Endothelial cell of umbilical vein (primary cell): ENCODE measurements around the gene SMARCC1. TPM values are rescaled to one million over a fixed set of nuclear protein-coding genes. Genes with fewer than 3 reads are reported as not detected.

ENCODE experiments used
- BruUV-seq: library from RNA; stranded (reverse); fragments of 400-500 nt; replicated peaks from 2 replicates; lab custom pipeline; 2021; lab: Mats Ljungman, UMichigan
- CTCF ChIA-PET: fragments of 300-600, 350-600 bp; sonication (Branson Sonifier 250); formaldehyde crosslinking; loops from one replicate; lab custom pipeline; 2021; ENCODE audit warnings: antibody characterized with exemption, inconsistent platforms; lab: Charles Lee
- POLR2A ChIA-PET: fragments of 300-600, 350-600 bp; sonication (Branson Sonifier 250); formaldehyde crosslinking; loops from one replicate; lab custom pipeline; 2021; ENCODE audit warnings: antibody characterized with exemption, inconsistent platforms; lab: Charles Lee
- DNase-seq: peaks from one replicate; pipeline ENCODE4 v3.0.0-alpha.2; 2011; ENCODE audit warnings: low read depth, low spot score
- FAIRE-seq: peaks from 2 replicates; lab custom pipeline; 2011; peaks lifted over from hg19 to GRCh38; lab: Jason Lieb, UNC
- H2AFZ ChIP-seq: 2 replicates; pipeline ENCODE4 v1.6.0; 2012; ENCODE audit warnings: low read depth, low read length, control low read depth, inconsistent platforms
- H3K27ac ChIP-seq: 2 replicates; pipeline ENCODE4 v1.5.1; 2011; ENCODE audit warnings: low read depth, mild to moderate bottlenecking, control low read depth, low read length, moderate library complexity; ENCODE audit not compliant: insufficient read depth
- H3K27me3 ChIP-seq, 2 experiments: 2 replicates each; pipeline versions ENCODE4 v1.6.0 to v1.6.1; 2011; ENCODE audit warnings: low read length in 2 of 2, mixed read lengths in 1 of 2; ENCODE audit not compliant: control insufficient read depth in 2 of 2, insufficient read depth in 2 of 2
- H3K36me3 ChIP-seq, 2 experiments: 2 replicates in 1 of 2; 3 replicates in 1 of 2; pipeline ENCODE4 v1.5.1; 2011; ENCODE audit warnings: low read length in 2 of 2, mild to moderate bottlenecking in 1 of 2, moderate library complexity in 1 of 2; ENCODE audit not compliant: control insufficient read depth in 2 of 2, insufficient read depth in 2 of 2; ENCODE audit errors: extremely low read depth in 1 of 2
- H3K4me1 ChIP-seq: 3 replicates; pipeline ENCODE4 v1.5.1; 2011; ENCODE audit warnings: mild to moderate bottlenecking, low read length; ENCODE audit not compliant: control insufficient read depth, insufficient read depth; ENCODE audit errors: extremely low read depth
- H3K4me2 ChIP-seq: 2 replicates; pipeline ENCODE4 v1.6.1; 2011; ENCODE audit warnings: low read length, control low read depth, mixed read lengths; ENCODE audit not compliant: insufficient read depth
- H3K4me3 ChIP-seq, 3 experiments: fragments of 200-600 bp in 1 of 3; sonication (generic), shearing (Covaris generic) in 1 of 3; replicated peaks in 1 of 3; 2 replicates each; pipeline ENCODE4 v1.5.1; 2011 to 2016; ENCODE audit warnings: control low read depth in 3 of 3, low read length in 3 of 3, mild to moderate bottlenecking in 2 of 3, inconsistent platforms in 1 of 3, low read depth in 1 of 3, moderate library complexity in 1 of 3; ENCODE audit not compliant: insufficient read depth in 1 of 3
- H3K79me2 ChIP-seq: 2 replicates; pipeline ENCODE4 v1.6.0; 2012; ENCODE audit warnings: low read length, inconsistent platforms; ENCODE audit not compliant: control insufficient read depth, insufficient read depth
- H3K9ac ChIP-seq: replicated peaks from 2 replicates; pipeline ENCODE3; 2011; ENCODE audit warnings: low read length, control low read depth; ENCODE audit not compliant: insufficient read depth; ENCODE audit errors: extremely low read depth
- H3K9me1 ChIP-seq: replicated peaks from 3 replicates; pipeline ENCODE4 v1.6.0; 2011; ENCODE audit warnings: mild to moderate bottlenecking, low read length; ENCODE audit not compliant: control insufficient read depth, insufficient read depth; ENCODE audit errors: extremely low read depth
- H3K9me3 ChIP-seq: replicated peaks from 2 replicates; pipeline ENCODE4 v1.5.1; 2012; ENCODE audit warnings: low read length, inconsistent platforms; ENCODE audit not compliant: control insufficient read depth, insufficient read depth
- H4K20me1 ChIP-seq: replicated peaks from 2 replicates; pipeline ENCODE3; 2011; ENCODE audit warnings: mild to moderate bottlenecking, low read length; ENCODE audit not compliant: control insufficient read depth, insufficient read depth; ENCODE audit errors: extremely low read depth
- CTCF ChIP-seq, 2 donors: IDR thresholded peaks; 1 replicate in 1 of 2; 2 replicates in 1 of 2; pipeline ENCODE4 v1.5.1; 2011; ENCODE audit warnings: low read length in 2 of 2, mild to moderate bottlenecking in 2 of 2, moderate library complexity in 2 of 2, control low read depth in 1 of 2, inconsistent platforms in 1 of 2, low read depth in 1 of 2; ENCODE audit not compliant: insufficient read depth in 1 of 2; ENCODE audit errors: extremely low read depth in 1 of 2
- EZH2 ChIP-seq: IDR thresholded peaks from 2 replicates; pipeline ENCODE4 v1.6.1; 2012; ENCODE audit warnings: borderline replicate concordance, low read depth, mild to moderate bottlenecking, moderate library complexity, low read length, inconsistent platforms; ENCODE audit not compliant: severe bottlenecking
- FOS ChIP-seq: IDR thresholded peaks from 2 replicates; pipeline ENCODE4 v1.6.1; 2011; ENCODE audit warnings: mild to moderate bottlenecking, low read length, moderate library complexity, borderline replicate concordance; ENCODE audit not compliant: insufficient read depth
- GATA2 ChIP-seq: IDR thresholded peaks from 2 replicates; pipeline ENCODE4 v1.7.0; 2011; ENCODE audit warnings: low read depth, mild to moderate bottlenecking, moderate library complexity, mixed read lengths, low read length; ENCODE audit not compliant: insufficient read length, insufficient read depth
- JUN ChIP-seq: IDR thresholded peaks from 2 replicates; pipeline ENCODE4 v1.6.1; 2011; ENCODE audit warnings: borderline replicate concordance, low read depth; ENCODE audit not compliant: insufficient read length, insufficient read depth
- MAX ChIP-seq: IDR thresholded peaks from 2 replicates; pipeline ENCODE4 v1.6.1; 2011; ENCODE audit not compliant: insufficient read depth, insufficient read length
- MYC ChIP-seq: IDR thresholded peaks from one replicate; pipeline ENCODE4 v1.6.1; 2011; ENCODE audit warnings: mild to moderate bottlenecking, low read depth, low read length
- POLR2A ChIP-seq: IDR thresholded peaks from 2 replicates; pipeline ENCODE4 v1.6.1; 2012; ENCODE audit warnings: low read depth, mild to moderate bottlenecking, control low read depth, low read length
- POLR2AphosphoS5 ChIP-seq: IDR thresholded peaks from 2 replicates; pipeline ENCODE4 v1.6.1; 2012; ENCODE audit warnings: low read depth, mild to moderate bottlenecking, control low read depth, low read length, moderate library complexity; ENCODE audit not compliant: insufficient read depth
- dilution Hi-C: fragments of 300-500 bp; cut with MboI; formaldehyde crosslinking; loops from one replicate; pipeline ENCODE4 v1.15.0; 2019; ENCODE audit warnings: low sequenced_read_pairs; ENCODE audit not compliant: extremely low pct_ligation_motif_present
- intact Hi-C: fragments of 100-400 bp; cut with micrococcal nuclease; formaldehyde crosslinking; loops from one replicate; pipeline ENCODE4 v1.10.0; 2022
- polyA plus RNA-seq, 4 experiments: library from polyadenylated mRNA; depleted of rRNA in 3 of 4; stranded (reverse) in 3 of 4; unstranded in 1 of 4; fragments of >200 nt; gene quantifications; 2 replicates each; pipeline versions ENCODE4 v1.2.1 to v1.2.3, GENCODE V29; 2011 to 2012; ENCODE audit warnings: missing spikeins in 1 of 4
- total RNA-seq: library from RNA; stranded (reverse); gene quantifications from 2 replicates; pipeline ENCODE4 v1.2.3, GENCODE V29; 2021

The SMARCC1 gene
- total and polyA plus RNA-seq, 2 donors (not counting 3 experiments of a cell fraction or from before 2014, with no cell fraction given): 23.0 to 138 TPM

- no peaks in the 10 kb centered on the region for H3K9me1 ChIP-seq
- no peak overlapping the region for H3K27ac ChIP-seq
- H3K4me2 ChIP-seq: no peak overlapping the region
- no peak overlapping the region for H3K4me3 ChIP-seq
- no peak for DNase-seq
- H4K20me1 ChIP-seq: no peaks in the 10 kb centered on the region
- no peak overlapping the region for H2AFZ ChIP-seq
- CTCF ChIA-PET: interaction anchor here (1.0 to 1.2 kb wide), 3 partner anchors 13 to 49 kb away, joined by 3 to 5 read pairs (median 5); no protein-coding TSS in a partner anchor
- no peaks in the 10 kb centered on the region for H3K4me1 ChIP-seq
- H3K9ac ChIP-seq: no peak overlapping the region
- no peaks in the 10 kb centered on the region for H3K79me2 ChIP-seq
- intact Hi-C loops (no loop called here), dilution Hi-C loops (no loop called here)
- no peaks in the 10 kb centered on the region for H3K36me3 ChIP-seq
- H3K27me3 ChIP-seq: peaks cover 15 to 17% of the 10 kb centered on the region in 2 experiments
- H3K9me3 ChIP-seq: no peaks in the 10 kb centered on the region
- TF ChIP-seq EZH2: no peak
- no peak for TF ChIP-seq MYC
- no peak for TF ChIP-seq JUN
- POLR2A ChIA-PET: no interaction called here
- no TSS peak for BruUV-seq
- FAIRE-seq: no peak
Measured at GRCh38 chr3:47571391-47572175, 210.1 kb downstream of the SMARCC1 start.

- Histone ChIP-seq H3K9ac (no peak overlapping the region), H3K9me3 (no peaks in the 10 kb centered on the region), H3K4me2 (no peak overlapping the region), H4K20me1 (no peaks in the 10 kb centered on the region), H3K27ac (no peak overlapping the region), H3K27me3 (peaks cover 18% of the 10 kb centered on the region in 2 experiments), H3K79me2 (no peaks in the 10 kb centered on the region), H3K36me3 (no peaks in the 10 kb centered on the region), H3K4me3 (no peak overlapping the region), H3K9me1 (no peaks in the 10 kb centered on the region), H3K4me1 (no peaks in the 10 kb centered on the region), H2AFZ (no peak overlapping the region)
- FAIRE-seq (no peak), DNase-seq (no peak)
- dilution Hi-C loops (no loop called here), intact Hi-C loops (no loop called here)
- no TSS peak for BruUV-seq
- ChIA-PET CTCF (no interaction called here), POLR2A (no interaction called here)
- TF ChIP-seq MYC: no peak
- TF ChIP-seq CTCF (IDR thresholded peaks at IDR 0.05; ENCODE audit: extremely low read depth in 1 of 2, insufficient read depth in 1 of 2, low read depth in 1 of 2, low read length in 2 of 2): no peak
- no peak for TF ChIP-seq POLR2AphosphoS5
- no peak for TF ChIP-seq FOS
- TF ChIP-seq JUN: no peak
- TF ChIP-seq POLR2A: no peak
- no peak for TF ChIP-seq GATA2
- no peak for TF ChIP-seq EZH2
- TF ChIP-seq MAX: no peak
Measured at GRCh38 chr3:47568901-47569300, 212.8 kb downstream of the SMARCC1 start.
